ENCODE data around the gene CDS2. TPM values are rescaled to one million over a fixed set of nuclear protein-coding genes. Genes with fewer than 3 reads are reported as not detected.

The CDS2 gene
- total and polyA plus RNA-seq, 2 of the 13 experiments (the other 11 are each of a cell fraction or from before 2014, with no cell fraction given) = 81.3 to 153 TPM

DNA sequence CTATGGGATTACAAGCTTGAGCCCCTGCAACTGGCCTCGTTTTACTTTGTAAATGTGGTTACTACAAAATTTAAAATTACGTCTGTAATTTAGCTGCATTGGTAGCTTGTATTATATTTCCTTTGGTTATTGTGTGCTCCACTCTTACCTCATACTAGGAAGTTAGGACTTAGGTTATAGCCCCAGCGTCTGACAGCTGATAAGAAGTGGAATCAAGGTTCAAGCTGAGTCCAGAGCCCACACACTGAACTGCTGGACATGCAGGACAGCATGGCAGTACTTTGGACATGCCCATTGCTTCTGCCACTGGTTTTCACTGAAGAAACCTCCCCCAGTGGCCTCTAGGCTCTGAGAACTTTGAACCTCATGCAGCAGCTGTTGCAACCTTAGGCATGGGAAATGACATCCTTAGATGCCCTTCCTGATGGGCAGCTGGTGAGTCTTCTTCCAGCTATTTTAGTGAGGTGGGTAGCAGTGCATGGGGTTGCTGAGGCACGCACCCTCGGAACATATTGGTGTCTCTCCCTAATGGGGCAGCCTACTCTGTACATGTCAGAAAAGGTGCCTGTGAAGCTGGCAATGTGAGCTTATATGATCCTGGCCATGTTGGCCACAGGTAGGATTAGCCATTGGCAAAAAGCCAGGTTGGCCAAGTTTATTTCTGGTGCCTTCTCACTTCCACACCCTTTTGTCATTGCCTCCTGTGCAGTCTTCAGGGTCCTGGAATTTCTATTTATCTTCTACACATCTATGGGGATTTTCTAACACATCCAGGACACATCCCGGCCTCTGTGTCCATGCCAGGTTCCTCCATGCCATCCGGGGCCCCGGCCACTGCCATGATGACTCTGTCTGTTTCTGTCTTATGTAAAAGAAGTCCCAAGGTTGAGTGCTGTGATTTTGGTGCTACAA is 85.3 kb downstream of the CDS2 start (continued):
- TF ChIP-seq ZNF292 (CRISPR knock-in tag; IDR thresholded peaks at IDR 0.05; ENCODE audit: borderline replicate concordance, low read depth) (peak; percentile 82; the same call in 1 of the 2 replicates), ZMAT3 (CRISPR knock-in tag; conservative IDR thresholded peaks at IDR 0.05) (no peak; the same call in 1 of the 2 replicates), ZNF205 (CRISPR knock-in tag; IDR thresholded peaks at IDR 0.05) (peak; percentile 50; the same call in 1 of the 2 replicates), ZNF44 (CRISPR knock-in tag; IDR thresholded peaks at IDR 0.05) (no peak), ZNF775 (CRISPR knock-in tag; IDR thresholded peaks at IDR 0.05; ENCODE audit: borderline replicate concordance) (no peak), MYPOP (CRISPR knock-in tag; IDR thresholded peaks at IDR 0.05) (peak; percentile 51; the same call in 1 of the 2 replicates), ZNF614 (CRISPR knock-in tag; IDR thresholded peaks at IDR 0.05; ENCODE audit: borderline replicate concordance) (peak; percentile 55; the same call in 1 of the 2 replicates), HOXA3 (CRISPR knock-in tag; IDR thresholded peaks at IDR 0.05) (peak; percentile 85), HHEX (CRISPR knock-in tag; IDR thresholded peaks at IDR 0.05) (0 out of 2 replicates have a peak, but pooled peaks have one; percentile 48), FOXK1 (CRISPR knock-in tag; IDR thresholded peaks at IDR 0.05; ENCODE audit: borderline replicate concordance, low read depth) (0 out of 2 replicates have a peak, but pooled peaks have one; percentile 50), ZNF501 (CRISPR knock-in tag; IDR thresholded peaks at IDR 0.05) (0 out of 2 replicates have a peak, but pooled peaks have one; percentile 11), SNAPC2 (CRISPR knock-in tag; IDR thresholded peaks at IDR 0.05) (no peak), WIZ (CRISPR knock-in tag; IDR thresholded peaks at IDR 0.05) (peak; percentile 61), ZNF780A (CRISPR knock-in tag; IDR thresholded peaks at IDR 0.05) (no peak), ZGPAT (CRISPR knock-in tag; IDR thresholded peaks at IDR 0.05) (no peak), TOPORS (CRISPR knock-in tag; IDR thresholded peaks at IDR 0.05) (peak; percentile 77; the same call in 1 of the 2 replicates), PHF20 (CRISPR knock-in tag; IDR thresholded peaks at IDR 0.05) (no peak; the same call in 1 of the 2 replicates), HNRNPUL1 (IDR thresholded peaks at IDR 0.05; ENCODE audit: low read depth, low read length) (no peak), RXRB (CRISPR knock-in tag; IDR thresholded peaks at IDR 0.05; ENCODE audit: borderline replicate concordance) (peak; percentile 90), FOSL2 (CRISPR knock-in tag; IDR thresholded peaks at IDR 0.05) (peak; percentile 52; the same call in 1 of the 2 replicates)
- TF ChIP-seq, protein P1, sequence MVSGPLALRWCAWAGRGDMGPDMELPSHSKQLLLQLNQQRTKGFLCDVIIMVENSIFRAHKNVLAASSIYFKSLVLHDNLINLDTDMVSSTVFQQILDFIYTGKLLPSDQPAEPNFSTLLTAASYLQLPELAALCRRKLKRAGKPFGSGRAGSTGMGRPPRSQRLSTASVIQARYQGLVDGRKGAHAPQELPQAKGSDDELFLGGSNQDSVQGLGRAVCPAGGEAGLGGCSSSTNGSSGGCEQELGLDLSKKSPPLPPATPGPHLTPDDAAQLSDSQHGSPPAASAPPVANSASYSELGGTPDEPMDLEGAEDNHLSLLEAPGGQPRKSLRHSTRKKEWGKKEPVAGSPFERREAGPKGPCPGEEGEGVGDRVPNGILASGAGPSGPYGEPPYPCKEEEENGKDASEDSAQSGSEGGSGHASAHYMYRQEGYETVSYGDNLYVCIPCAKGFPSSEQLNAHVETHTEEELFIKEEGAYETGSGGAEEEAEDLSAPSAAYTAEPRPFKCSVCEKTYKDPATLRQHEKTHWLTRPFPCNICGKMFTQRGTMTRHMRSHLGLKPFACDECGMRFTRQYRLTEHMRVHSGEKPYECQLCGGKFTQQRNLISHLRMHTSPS (CRISPR knock-in tag; IDR thresholded peaks at IDR 0.05; ENCODE audit: low read depth) = peak; percentile 93
- TF ChIP-seq, protein P2, sequence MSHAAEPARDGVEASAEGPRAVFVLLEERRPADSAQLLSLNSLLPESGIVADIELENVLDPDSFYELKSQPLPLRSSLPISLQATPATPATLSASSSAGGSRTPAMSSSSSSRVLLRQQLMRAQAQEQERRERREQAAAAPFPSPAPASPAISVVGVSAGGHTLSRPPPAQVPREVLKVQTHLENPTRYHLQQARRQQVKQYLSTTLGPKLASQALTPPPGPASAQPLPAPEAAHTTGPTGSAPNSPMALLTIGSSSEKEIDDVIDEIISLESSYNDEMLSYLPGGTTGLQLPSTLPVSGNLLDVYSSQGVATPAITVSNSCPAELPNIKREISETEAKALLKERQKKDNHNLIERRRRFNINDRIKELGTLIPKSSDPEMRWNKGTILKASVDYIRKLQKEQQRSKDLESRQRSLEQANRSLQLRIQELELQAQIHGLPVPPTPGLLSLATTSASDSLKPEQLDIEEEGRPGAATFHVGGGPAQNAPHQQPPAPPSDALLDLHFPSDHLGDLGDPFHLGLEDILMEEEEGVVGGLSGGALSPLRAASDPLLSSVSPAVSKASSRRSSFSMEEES (CRISPR knock-in tag; IDR thresholded peaks at IDR 0.05) = peak; percentile 21; the same call in 1 of the 2 replicates
- TF ChIP-seq, protein P3, sequence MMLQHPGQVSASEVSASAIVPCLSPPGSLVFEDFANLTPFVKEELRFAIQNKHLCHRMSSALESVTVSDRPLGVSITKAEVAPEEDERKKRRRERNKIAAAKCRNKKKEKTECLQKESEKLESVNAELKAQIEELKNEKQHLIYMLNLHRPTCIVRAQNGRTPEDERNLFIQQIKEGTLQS (CRISPR knock-in tag; IDR thresholded peaks at IDR 0.05) = 0 out of 2 replicates have a peak, but pooled peaks have one; percentile 16

All from HepG2 (cell line).